GM23338 (cell line): ENCODE results near the gene RASL12.

Experiments used
- EZH2 ChIP-seq: fragments of 200-600 bp; sonication (generic); IDR thresholded peaks from one replicate; pipeline ENCODE4 v1.8.0; 2017; ENCODE audit warnings: antibody characterized with exemption, mild to moderate bottlenecking, low read depth; ENCODE audit not compliant: unreplicated experiment
- EZH2phosphoT487 ChIP-seq: fragments of 200-600 bp; sonication (generic); IDR thresholded peaks from one replicate; pipeline ENCODE4 v1.8.1; 2018; ENCODE audit warnings: antibody characterized with exemption; ENCODE audit not compliant: unreplicated experiment
- JUNB ChIP-seq: IDR thresholded peaks from one replicate; pipeline ENCODE4 v1.6.1; 2016; ENCODE audit warnings: antibody characterized with exemption; ENCODE audit not compliant: unreplicated experiment
- POLR2AphosphoS5 ChIP-seq: IDR thresholded peaks from 2 replicates; pipeline ENCODE4 v1.6.1; 2016; ENCODE audit warnings: antibody characterized with exemption, low read depth
- ZNF114 ChIP-seq: fragments of 250-450 bp; sonication (Bioruptor Pico); IDR thresholded peaks from 2 replicates; pipeline ENCODE4 v1.5.0; 2020; ENCODE audit warnings: mild to moderate bottlenecking, moderate library complexity
- TF ChIP-seq, protein P1 (sequence below), 2 experiments: fragments of 200-600 bp in 1 of 2; sonication (generic) in 1 of 2; conservative IDR thresholded peaks; 2 replicates each; pipeline versions ENCODE4 v1.5.1 to v1.6.1; 2016 to 2017; ENCODE audit warnings: antibody characterized with exemption in 2 of 2, low read depth in 2 of 2, mild to moderate bottlenecking in 2 of 2, moderate library complexity in 1 of 2
- TF ChIP-seq, protein P2 (sequence below): IDR thresholded peaks from one replicate; pipeline ENCODE4 v1.6.1; 2018; ENCODE audit warnings: antibody characterized with exemption; ENCODE audit not compliant: unreplicated experiment
- TF ChIP-seq, protein P3 (sequence below): fragments of 250-450 bp; sonication (Bioruptor Pico); IDR thresholded peaks from 2 replicates; pipeline ENCODE4 v1.5.0; 2020; ENCODE audit warnings: mild to moderate bottlenecking, moderate library complexity

DNA sequence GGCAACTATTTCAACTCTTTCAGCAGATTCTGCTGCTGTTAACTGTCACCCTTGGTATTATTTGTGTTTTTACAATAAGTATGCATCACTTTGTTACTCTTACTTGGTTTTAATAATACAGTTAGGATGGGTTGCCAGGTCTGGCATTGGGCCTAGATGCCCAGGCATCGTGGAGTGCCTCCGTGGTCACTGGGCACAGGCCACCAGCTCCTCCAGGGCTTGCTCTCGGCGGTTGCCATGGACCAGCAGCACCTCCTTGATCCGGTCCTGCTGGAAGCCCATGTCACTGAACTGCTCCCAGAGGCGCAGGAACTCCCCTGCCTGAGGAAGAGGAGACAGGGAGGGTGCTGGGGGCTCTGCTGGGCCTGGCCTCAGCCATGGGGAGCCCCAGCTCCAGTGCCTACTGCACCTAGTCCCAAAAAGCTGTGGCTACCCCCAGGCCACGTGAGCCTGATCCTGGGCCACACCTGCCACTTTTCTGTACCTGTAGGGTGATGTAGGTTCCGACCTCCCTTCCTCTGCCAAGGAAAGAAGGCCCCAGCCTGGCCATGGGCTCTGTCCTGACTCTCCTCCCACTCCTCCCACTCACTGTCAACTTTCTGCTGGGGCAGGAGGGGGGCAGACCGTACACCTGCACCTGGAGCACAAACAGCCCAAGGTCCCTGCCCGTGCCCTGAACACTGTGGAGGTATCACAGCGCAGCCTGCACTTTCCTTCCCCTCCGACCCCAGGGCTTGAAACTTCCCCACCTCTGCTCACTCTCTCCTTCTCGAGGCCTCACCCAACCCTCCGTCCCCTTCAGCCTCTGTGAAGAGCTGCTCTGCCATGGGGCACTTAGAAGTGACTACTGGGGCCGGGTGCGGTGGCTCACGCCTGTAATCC is 25.4 kb upstream of the RASL12 start:
- TF ChIP-seq, protein P1, sequence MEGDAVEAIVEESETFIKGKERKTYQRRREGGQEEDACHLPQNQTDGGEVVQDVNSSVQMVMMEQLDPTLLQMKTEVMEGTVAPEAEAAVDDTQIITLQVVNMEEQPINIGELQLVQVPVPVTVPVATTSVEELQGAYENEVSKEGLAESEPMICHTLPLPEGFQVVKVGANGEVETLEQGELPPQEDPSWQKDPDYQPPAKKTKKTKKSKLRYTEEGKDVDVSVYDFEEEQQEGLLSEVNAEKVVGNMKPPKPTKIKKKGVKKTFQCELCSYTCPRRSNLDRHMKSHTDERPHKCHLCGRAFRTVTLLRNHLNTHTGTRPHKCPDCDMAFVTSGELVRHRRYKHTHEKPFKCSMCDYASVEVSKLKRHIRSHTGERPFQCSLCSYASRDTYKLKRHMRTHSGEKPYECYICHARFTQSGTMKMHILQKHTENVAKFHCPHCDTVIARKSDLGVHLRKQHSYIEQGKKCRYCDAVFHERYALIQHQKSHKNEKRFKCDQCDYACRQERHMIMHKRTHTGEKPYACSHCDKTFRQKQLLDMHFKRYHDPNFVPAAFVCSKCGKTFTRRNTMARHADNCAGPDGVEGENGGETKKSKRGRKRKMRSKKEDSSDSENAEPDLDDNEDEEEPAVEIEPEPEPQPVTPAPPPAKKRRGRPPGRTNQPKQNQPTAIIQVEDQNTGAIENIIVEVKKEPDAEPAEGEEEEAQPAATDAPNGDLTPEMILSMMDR (conservative IDR thresholded peaks at IDR 0.05; ENCODE audit: low read depth in 2 of 2): no peak
- TF ChIP-seq EZH2 (no peak), JUNB (no peak), POLR2AphosphoS5 (no peak), ZNF114 (CRISPR knock-in tag) (no peak), EZH2phosphoT487 (no peak)
- TF ChIP-seq, protein P2, sequence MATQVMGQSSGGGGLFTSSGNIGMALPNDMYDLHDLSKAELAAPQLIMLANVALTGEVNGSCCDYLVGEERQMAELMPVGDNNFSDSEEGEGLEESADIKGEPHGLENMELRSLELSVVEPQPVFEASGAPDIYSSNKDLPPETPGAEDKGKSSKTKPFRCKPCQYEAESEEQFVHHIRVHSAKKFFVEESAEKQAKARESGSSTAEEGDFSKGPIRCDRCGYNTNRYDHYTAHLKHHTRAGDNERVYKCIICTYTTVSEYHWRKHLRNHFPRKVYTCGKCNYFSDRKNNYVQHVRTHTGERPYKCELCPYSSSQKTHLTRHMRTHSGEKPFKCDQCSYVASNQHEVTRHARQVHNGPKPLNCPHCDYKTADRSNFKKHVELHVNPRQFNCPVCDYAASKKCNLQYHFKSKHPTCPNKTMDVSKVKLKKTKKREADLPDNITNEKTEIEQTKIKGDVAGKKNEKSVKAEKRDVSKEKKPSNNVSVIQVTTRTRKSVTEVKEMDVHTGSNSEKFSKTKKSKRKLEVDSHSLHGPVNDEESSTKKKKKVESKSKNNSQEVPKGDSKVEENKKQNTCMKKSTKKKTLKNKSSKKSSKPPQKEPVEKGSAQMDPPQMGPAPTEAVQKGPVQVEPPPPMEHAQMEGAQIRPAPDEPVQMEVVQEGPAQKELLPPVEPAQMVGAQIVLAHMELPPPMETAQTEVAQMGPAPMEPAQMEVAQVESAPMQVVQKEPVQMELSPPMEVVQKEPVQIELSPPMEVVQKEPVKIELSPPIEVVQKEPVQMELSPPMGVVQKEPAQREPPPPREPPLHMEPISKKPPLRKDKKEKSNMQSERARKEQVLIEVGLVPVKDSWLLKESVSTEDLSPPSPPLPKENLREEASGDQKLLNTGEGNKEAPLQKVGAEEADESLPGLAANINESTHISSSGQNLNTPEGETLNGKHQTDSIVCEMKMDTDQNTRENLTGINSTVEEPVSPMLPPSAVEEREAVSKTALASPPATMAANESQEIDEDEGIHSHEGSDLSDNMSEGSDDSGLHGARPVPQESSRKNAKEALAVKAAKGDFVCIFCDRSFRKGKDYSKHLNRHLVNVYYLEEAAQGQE: no peak
- TF ChIP-seq, protein P3, sequence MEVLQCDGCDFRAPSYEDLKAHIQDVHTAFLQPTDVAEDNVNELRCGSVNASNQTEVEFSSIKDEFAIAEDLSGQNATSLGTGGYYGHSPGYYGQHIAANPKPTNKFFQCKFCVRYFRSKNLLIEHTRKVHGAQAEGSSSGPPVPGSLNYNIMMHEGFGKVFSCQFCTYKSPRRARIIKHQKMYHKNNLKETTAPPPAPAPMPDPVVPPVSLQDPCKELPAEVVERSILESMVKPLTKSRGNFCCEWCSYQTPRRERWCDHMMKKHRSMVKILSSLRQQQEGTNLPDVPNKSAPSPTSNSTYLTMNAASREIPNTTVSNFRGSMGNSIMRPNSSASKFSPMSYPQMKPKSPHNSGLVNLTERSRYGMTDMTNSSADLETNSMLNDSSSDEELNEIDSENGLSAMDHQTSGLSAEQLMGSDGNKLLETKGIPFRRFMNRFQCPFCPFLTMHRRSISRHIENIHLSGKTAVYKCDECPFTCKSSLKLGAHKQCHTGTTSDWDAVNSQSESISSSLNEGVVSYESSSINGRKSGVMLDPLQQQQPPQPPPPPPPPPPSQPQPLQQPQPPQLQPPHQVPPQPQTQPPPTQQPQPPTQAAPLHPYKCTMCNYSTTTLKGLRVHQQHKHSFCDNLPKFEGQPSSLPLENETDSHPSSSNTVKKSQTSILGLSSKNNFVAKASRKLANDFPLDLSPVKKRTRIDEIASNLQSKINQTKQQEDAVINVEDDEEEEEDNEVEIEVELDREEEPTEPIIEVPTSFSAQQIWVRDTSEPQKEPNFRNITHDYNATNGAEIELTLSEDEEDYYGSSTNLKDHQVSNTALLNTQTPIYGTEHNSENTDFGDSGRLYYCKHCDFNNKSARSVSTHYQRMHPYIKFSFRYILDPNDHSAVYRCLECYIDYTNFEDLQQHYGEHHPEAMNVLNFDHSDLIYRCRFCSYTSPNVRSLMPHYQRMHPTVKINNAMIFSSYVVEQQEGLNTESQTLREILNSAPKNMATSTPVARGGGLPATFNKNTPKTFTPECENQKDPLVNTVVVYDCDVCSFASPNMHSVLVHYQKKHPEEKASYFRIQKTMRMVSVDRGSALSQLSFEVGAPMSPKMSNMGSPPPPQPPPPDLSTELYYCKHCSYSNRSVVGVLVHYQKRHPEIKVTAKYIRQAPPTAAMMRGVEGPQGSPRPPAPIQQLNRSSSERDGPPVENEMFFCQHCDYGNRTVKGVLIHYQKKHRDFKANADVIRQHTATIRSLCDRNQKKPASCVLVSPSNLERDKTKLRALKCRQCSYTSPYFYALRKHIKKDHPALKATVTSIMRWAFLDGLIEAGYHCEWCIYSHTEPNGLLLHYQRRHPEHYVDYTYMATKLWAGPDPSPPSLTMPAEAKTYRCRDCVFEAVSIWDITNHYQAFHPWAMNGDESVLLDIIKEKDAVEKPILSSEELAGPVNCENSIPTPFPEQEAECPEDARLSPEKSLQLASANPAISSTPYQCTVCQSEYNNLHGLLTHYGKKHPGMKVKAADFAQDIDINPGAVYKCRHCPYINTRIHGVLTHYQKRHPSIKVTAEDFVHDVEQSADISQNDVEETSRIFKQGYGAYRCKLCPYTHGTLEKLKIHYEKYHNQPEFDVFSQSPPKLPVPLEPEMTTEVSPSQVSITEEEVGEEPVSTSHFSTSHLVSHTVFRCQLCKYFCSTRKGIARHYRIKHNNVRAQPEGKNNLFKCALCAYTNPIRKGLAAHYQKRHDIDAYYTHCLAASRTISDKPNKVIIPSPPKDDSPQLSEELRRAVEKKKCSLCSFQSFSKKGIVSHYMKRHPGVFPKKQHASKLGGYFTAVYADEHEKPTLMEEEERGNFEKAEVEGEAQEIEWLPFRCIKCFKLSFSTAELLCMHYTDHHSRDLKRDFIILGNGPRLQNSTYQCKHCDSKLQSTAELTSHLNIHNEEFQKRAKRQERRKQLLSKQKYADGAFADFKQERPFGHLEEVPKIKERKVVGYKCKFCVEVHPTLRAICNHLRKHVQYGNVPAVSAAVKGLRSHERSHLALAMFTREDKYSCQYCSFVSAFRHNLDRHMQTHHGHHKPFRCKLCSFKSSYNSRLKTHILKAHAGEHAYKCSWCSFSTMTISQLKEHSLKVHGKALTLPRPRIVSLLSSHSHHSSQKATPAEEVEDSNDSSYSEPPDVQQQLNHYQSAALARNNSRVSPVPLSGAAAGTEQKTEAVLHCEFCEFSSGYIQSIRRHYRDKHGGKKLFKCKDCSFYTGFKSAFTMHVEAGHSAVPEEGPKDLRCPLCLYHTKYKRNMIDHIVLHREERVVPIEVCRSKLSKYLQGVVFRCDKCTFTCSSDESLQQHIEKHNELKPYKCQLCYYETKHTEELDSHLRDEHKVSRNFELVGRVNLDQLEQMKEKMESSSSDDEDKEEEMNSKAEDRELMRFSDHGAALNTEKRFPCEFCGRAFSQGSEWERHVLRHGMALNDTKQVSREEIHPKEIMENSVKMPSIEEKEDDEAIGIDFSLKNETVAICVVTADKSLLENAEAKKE (CRISPR knock-in tag): no peak
